GM18520 (cell line): ENCODE data around the gene LRRC75B.
"Not testable (repeated sequence)": the region's sequence is repeated elsewhere in the genome, so short reads cannot be mapped to it uniquely, and the experiment has no call there.

Experiments
- ATAC-seq: cut with Tn5 transposase; IDR thresholded peaks from one replicate; pipeline ENCODE4 v1.9.1; 2021; ENCODE audit not compliant: unreplicated experiment

The LRRC75B gene

GRCh38 chr22:24555165-24556039, 37.5 kb downstream of the LRRC75B start, which contains the start of gene SNRPD3:
SNRPD3 (plus strand) TSS chr22:24555999; CDS start chr22:24557675, 1,676 bp downstream.
- peak; percentile 64 for ATAC-seq

GRCh38 chr22:24554313-24555164, 38.3 kb downstream of the LRRC75B start, which contains the start of gene GUCD1:
GUCD1 (minus strand) TSS chr22:24555138; CDS start chr22:24554991, 147 bp downstream.
- ATAC-seq, result no peak

- no peak for ATAC-seq
Observed at GRCh38 chr22:24553597-24554312, 39.1 kb downstream of the LRRC75B start.

GRCh38 chr22:24552503-24553286, 40.2 kb downstream of the LRRC75B start:
- not testable (repeated sequence) for ATAC-seq

GRCh38 chr22:24550902-24551435, 41.9 kb downstream of the LRRC75B start:
- no peak for ATAC-seq

GRCh38 chr22:24550028-24550901, 42.6 kb downstream of the LRRC75B start:
- ATAC-seq, result no peak

- ATAC-seq, result no peak
Observed at GRCh38 chr22:24548812-24549211, 44.1 kb downstream of the LRRC75B start.

GRCh38 chr22:24543679-24544243, 49.1 kb downstream of the LRRC75B start:
- no peak for ATAC-seq

- no peak for ATAC-seq
Observed at GRCh38 chr22:24543185-24543601, 49.7 kb downstream of the LRRC75B start.

- ATAC-seq, result no peak
Observed at GRCh38 chr22:24542641-24543040, 50.2 kb downstream of the LRRC75B start.

- no peak for ATAC-seq
Observed at GRCh38 chr22:24541681-24542515, 51.0 kb downstream of the LRRC75B start.

GRCh38 chr22:24540470-24540869, 52.4 kb downstream of the LRRC75B start:
- no peak for ATAC-seq

GRCh38 chr22:24536089-24536488, 56.8 kb downstream of the LRRC75B start:
- ATAC-seq, result no peak
